Stomach smooth muscle (tissue), 2 donors: ENCODE data around the gene KATNAL1.

Experiments used
- H3K27ac ChIP-seq: one replicate; pipeline ENCODE4 v1.7.0; 2013; ENCODE audit warnings: mild to moderate bottlenecking, low read length, inconsistent platforms
- H3K27me3 ChIP-seq, 2 donors: one replicate each; pipeline ENCODE4 v1.7.0; 2013; ENCODE audit warnings: low read length in 2 of 2; ENCODE audit not compliant: insufficient read depth in 2 of 2, control insufficient read depth in 1 of 2
- H3K36me3 ChIP-seq, 2 donors: one replicate each; pipeline ENCODE4 v1.7.0; 2013; ENCODE audit warnings: low read length in 2 of 2; ENCODE audit not compliant: control insufficient read depth in 2 of 2, insufficient read depth in 2 of 2
- H3K4me1 ChIP-seq: one replicate; pipeline ENCODE4 v1.7.0; 2013; ENCODE audit warnings: low read length; ENCODE audit not compliant: control insufficient read depth, insufficient read depth
- H3K4me3 ChIP-seq, 2 donors: one replicate each; pipeline ENCODE4 v1.7.0; 2013; ENCODE audit warnings: low read length in 2 of 2
- H3K9ac ChIP-seq, 2 donors: one replicate each; pipeline ENCODE4 v1.7.0; 2013; ENCODE audit warnings: low read length in 2 of 2, mild to moderate bottlenecking in 1 of 2
- H3K9me3 ChIP-seq, 2 donors: one replicate each; pipeline ENCODE4 v1.7.0; 2013; ENCODE audit warnings: low read length in 2 of 2; ENCODE audit not compliant: control insufficient read depth in 2 of 2
- donor health status: healthy.
- donor health status: Pancreatic carcinoma.

Gene KATNAL1

DNA sequence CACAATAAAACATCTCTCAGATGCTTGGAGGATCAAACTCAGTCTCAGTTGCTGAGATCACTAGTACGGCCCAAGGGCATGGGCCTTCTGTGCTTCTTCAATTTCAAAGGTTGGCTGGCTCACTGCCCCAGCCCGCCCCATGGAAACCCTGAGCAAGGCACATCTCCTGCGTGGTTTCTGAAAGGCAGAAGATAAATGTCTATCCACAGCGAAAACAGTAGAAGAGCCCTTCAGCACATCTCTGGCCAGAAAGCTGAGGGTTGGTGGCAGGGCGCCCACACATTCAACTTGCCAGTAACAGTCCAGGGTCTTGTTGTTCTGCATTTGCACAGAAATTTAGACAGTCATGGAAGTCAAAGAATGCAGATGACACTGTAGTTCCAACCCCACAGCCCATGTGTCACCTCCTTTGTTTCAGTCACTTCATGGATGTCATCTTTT, 24.0 kb upstream of the KATNAL1 start:
- Histone ChIP-seq H3K27ac (peak overlapping the region; percentile 18), H3K9me3 (no peaks in the 10 kb centered on the region), H3K27me3 (no peaks in the 10 kb centered on the region), H3K9ac (no peak overlapping the region), H3K4me1 (peaks cover 4% of the 10 kb centered on the region), H3K4me3 (no peak overlapping the region), H3K36me3 (no peaks in the 10 kb centered on the region)

DNA sequence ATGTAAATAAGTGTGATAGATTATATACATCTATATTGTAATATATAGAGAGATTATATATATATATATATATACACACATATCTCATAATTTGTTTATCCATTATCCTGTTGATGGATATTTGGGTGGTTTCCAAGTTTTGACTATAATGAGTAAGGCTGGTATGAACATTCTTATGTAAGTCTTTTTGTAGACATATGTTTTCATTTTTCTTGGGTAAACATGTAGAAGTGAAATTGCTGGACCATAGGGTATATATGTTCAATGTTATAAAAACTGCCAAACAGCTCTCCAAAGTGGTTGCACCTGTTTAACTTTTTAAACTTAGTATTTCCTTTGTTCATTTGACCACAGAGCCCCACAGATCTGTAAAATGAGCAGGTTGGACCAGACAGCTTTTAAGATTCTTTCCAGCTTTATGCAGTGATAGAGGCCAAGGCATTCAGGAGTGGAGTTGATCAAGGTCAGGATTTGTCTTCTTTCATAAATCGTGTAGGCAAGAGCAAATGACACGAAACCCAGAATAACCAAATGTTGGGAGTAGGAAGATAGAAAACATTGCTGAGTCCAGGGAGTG, 21.7 kb upstream of the KATNAL1 start:
- Histone ChIP-seq H3K27ac (no peak overlapping the region), H3K9ac (no peak overlapping the region), H3K27me3 (no peaks in the 10 kb centered on the region), H3K4me3 (no peak overlapping the region), H3K36me3 (no peaks in the 10 kb centered on the region), H3K9me3 (no peaks in the 10 kb centered on the region), H3K4me1 (peaks cover 4% of the 10 kb centered on the region)

DNA sequence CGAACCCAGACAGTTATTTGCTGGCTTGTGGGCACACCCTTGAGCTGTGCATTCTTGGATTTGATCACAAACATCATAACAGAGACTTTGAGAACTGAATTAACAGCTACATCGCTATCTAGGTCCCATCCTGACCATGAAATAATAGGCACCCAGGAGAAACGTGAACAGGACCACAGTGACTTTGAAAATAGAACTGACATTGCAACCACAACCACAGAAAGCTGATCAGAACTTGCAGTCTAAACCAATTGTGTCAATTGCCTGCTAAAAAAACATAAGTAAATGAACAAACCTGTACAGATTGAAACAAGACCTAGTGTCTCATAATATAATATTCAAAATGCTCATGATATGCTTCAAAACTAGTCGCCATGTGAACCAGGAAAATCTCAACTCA, 18.3 kb upstream of the KATNAL1 start:
- Histone ChIP-seq H3K27me3 (no peaks in the 10 kb centered on the region), H3K4me1 (no peaks in the 10 kb centered on the region), H3K4me3 (no peak overlapping the region), H3K36me3 (no peaks in the 10 kb centered on the region), H3K9me3 (no peaks in the 10 kb centered on the region), H3K9ac (no peak overlapping the region), H3K27ac (no peak overlapping the region)

DNA sequence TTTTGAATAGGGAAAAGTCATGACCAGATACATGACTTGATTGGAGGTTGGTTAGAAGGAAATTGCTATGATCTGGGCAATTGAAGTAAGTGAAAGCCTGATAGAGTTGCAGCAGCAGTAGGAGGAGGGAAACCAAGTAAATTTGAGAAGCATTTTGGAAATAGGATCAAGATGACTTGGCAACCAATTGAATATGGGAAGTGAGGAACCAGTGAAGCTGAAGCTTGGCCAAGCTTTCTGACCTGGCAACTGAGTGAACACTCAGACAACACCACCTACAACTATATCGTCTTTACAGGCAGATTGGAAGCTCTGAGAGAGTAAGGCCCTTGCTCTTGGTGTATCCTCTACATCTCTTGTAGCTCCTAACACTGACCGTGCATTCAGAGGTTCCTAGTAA, 16.2 kb upstream of the KATNAL1 start:
- no peaks in the 10 kb centered on the region for H3K36me3 ChIP-seq
- H3K27ac ChIP-seq = no peak overlapping the region
- H3K4me1 ChIP-seq = no peaks in the 10 kb centered on the region
- no peak overlapping the region for H3K9ac ChIP-seq
- no peaks in the 10 kb centered on the region for H3K9me3 ChIP-seq
- no peak overlapping the region for H3K4me3 ChIP-seq
- no peaks in the 10 kb centered on the region for H3K27me3 ChIP-seq

DNA sequence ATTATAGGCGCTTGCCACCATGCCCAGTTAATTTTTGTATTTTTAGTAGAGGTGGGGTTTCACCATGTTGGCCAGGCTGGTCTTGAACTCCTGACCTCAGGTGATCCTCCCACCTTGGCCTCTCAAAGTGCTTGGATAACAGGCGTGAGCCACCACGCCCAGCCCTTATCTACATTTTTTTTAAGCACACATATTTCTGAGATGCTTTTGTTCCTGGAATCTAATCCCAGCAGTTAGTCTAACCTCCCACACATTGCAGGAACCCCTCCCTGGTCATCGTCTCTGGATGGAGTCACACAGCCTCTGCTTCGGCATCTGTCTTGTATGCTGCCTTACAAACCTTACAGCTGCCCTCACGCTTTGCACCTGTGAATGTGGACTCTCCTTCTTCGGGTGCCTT, 15.1 kb upstream of the KATNAL1 start:
- no peaks in the 10 kb centered on the region for H3K36me3 ChIP-seq

DNA sequence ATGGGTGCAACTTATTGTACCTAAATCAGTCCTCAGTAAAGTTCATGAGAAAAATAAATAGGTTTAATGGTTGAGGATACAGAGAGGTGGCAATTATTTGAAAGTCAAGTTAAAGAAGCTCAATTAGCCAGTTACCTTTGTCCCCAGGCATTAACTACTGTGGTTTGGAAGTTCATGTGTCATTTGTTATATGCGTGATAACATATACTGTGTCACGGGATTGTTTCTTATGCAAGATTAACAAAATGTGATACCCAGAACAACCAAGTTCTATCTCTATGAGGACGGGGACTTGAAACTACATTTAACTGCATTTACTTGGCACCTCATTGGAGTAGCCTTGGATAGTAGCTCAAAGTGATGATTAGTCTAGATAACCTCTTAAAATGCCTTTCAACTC, 13.9 kb upstream of the KATNAL1 start:
- Histone ChIP-seq H3K4me3 (no peak overlapping the region), H3K27ac (no peak overlapping the region), H3K4me1 (peaks cover under 1% of the 10 kb centered on the region), H3K36me3 (no peaks in the 10 kb centered on the region), H3K27me3 (no peaks in the 10 kb centered on the region), H3K9ac (no peak overlapping the region), H3K9me3 (no peaks in the 10 kb centered on the region)

More for the DNA sequence above, 15.1 kb upstream of the KATNAL1 start:
- Histone ChIP-seq H3K9ac (no peak overlapping the region), H3K9me3 (no peaks in the 10 kb centered on the region), H3K4me3 (no peak overlapping the region), H3K27me3 (no peaks in the 10 kb centered on the region), H3K27ac (no peak overlapping the region), H3K4me1 (no peaks in the 10 kb centered on the region)

DNA sequence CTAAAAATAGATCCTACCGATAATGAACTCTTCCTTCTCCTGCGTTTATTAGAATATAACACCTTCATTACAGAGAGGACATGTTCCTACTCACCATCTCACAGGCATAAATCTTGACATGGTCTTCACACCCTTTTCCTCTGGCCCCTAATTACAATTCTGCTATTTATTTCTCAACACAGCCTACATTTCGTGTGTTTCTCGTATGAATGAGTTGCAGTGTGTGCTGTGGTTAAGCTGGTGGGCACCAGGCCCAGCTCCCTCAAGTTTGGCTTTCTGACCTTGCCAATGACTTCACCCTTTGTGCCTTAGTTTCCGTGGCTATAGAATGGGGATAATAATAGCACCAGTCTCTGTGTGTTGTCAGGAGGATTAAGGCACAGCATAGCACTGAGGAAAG, 12.3 kb upstream of the KATNAL1 start:
- Histone ChIP-seq H3K9ac (no peak overlapping the region), H3K4me3 (no peak overlapping the region), H3K27me3 (no peaks in the 10 kb centered on the region), H3K36me3 (no peaks in the 10 kb centered on the region), H3K4me1 (peaks cover 2% of the 10 kb centered on the region), H3K9me3 (no peaks in the 10 kb centered on the region), H3K27ac (no peak overlapping the region)

DNA sequence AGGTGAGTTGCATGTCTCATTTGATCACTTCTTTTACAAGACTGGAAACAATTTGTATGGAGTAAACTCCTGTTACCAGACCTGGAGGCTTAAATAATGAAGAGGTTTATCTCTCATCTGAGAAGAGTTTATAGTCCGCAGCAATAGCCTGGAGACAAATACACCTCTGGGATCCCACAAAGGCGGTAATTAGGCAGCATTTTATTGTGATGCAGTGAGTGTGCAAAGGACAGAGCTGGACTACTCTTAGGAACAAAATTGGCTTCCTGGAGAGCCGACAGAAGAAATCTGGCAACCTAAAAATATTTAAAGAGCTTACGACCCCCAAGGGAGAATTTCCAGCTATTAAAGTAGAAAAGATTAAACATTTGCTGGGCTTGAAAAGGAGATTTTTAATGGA, 11.8 kb upstream of the KATNAL1 start:
- Histone ChIP-seq H3K36me3 (no peaks in the 10 kb centered on the region), H3K9me3 (no peaks in the 10 kb centered on the region), H3K9ac (no peak overlapping the region), H3K27ac (no peak overlapping the region), H3K4me3 (no peak overlapping the region), H3K27me3 (no peaks in the 10 kb centered on the region), H3K4me1 (peaks cover 2% of the 10 kb centered on the region)

DNA sequence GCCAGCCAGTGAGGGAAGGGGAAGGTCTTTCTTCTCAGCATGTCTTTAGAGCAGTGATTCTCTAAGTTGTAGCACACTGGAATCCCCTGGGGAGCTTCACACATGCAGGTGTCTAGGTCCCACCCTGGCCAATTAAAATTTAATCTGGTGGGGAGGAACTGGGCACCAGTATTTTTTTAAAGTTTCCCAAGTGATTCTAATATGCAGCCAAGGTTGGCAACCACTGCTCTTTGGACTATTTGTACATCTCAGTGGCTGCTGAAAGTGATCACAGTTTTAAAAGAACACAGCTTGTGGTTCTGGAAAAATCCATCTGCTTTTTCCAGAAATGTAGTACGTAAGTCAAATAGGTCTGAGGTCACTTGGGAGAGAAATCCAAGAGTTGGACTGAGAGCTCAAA, 10.7 kb upstream of the KATNAL1 start:
- Histone ChIP-seq H3K27ac (no peak overlapping the region), H3K4me3 (no peak overlapping the region), H3K9ac (no peak overlapping the region), H3K36me3 (no peaks in the 10 kb centered on the region), H3K9me3 (no peaks in the 10 kb centered on the region), H3K4me1 (peaks cover 2% of the 10 kb centered on the region), H3K27me3 (no peaks in the 10 kb centered on the region)

DNA sequence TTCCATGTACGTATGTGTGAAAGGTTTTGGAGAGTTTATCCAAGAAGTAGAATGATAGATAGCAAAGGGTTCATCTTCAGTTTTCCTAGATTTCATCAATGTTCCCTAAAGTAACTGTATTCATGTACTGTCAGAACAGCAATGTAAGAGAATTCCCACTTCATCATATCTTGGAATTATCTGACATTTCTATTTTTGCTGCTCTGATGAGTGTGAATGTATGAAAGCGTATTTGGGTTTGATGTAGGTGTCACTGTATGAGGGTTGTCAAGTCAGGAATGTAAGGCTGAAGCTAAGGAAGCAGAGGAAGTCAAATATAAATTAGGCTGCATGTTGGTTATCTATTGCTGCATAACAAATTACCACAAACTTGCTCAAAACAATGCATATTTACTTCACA, 7.2 kb upstream of the KATNAL1 start:
- no peaks in the 10 kb centered on the region for H3K9me3 ChIP-seq
- peaks cover 2% of the 10 kb centered on the region for H3K4me1 ChIP-seq
- H3K4me3 ChIP-seq = no peak overlapping the region
- H3K27me3 ChIP-seq = no peaks in the 10 kb centered on the region
- no peak overlapping the region for H3K27ac ChIP-seq
- no peaks in the 10 kb centered on the region for H3K36me3 ChIP-seq
- H3K9ac ChIP-seq = no peak overlapping the region

DNA sequence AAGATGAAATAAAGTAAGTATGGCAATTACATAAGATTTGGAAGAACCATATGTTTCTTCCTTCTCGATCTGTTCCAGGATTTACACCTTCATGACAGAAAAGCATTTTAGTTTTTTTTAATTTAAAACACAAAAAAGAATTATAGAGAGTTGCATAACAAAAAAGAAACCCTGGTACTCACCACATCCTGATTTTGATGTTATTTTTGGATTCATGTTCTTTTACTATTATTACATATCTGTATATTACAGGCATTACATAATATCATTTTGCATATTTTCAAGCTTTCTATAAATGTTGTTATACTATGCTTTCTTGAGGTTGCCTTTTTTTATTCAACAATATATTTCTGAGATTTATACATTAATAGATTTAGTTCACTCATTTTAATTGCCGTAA, 6.7 kb upstream of the KATNAL1 start:
- Histone ChIP-seq H3K27me3 (no peaks in the 10 kb centered on the region), H3K4me1 (peaks cover 2% of the 10 kb centered on the region), H3K36me3 (no peaks in the 10 kb centered on the region), H3K9me3 (no peaks in the 10 kb centered on the region), H3K9ac (no peak overlapping the region), H3K4me3 (no peak overlapping the region), H3K27ac (no peak overlapping the region)
